Measurements from ENCODE around the gene PRKD1.

GRCh38 chr14:29927376-29928116 is at the start of gene PRKD1:
- TF ChIP-seq CTCF (IDR thresholded peaks at IDR 0.05) = peak in 2 of 5 experiments; percentile 7 to 12
- TF ChIP-seq EP300 (IDR thresholded peaks at IDR 0.05; ENCODE audit: low read depth) = no peak
